Mucosa of descending colon (tissue), 3 donors: Measurements from ENCODE around the gene PDE4D. TPM values are rescaled to one million over a fixed set of nuclear protein-coding genes. Genes with fewer than 3 reads are reported as not detected.
A peak's percentile ranks its signal among the peaks of the same experiment; 100 is the strongest.

Experiments
- ATAC-seq: fragments of 200-7000 bp; cut with Tn5 transposase; one replicate; pipeline ENCODE4 v1.9.1; 2020; ENCODE audit warnings: mild to moderate bottlenecking, moderate library complexity
- DNase-seq, 3 donors: peaks; one replicate each; pipeline ENCODE4 v3.0.0-alpha.2; 2020
- H3K36me3 ChIP-seq: fragments of 200-600 bp; one replicate; pipeline ENCODE4 v1.8.0; 2021; ENCODE audit warnings: low read depth, mild to moderate bottlenecking
- H3K4me1 ChIP-seq: fragments of 200-600 bp; one replicate; pipeline ENCODE4 v1.8.0; 2021; ENCODE audit warnings: low read depth, mild to moderate bottlenecking
- H3K4me3 ChIP-seq: fragments of 200-600 bp; one replicate; pipeline ENCODE4 v1.8.0; 2021; ENCODE audit warnings: mild to moderate bottlenecking
- H3K9me3 ChIP-seq: fragments of 200-600 bp; one replicate; pipeline ENCODE4 v1.8.0; 2021; ENCODE audit warnings: mild to moderate bottlenecking
- CTCF ChIP-seq: fragments of 200-600 bp; IDR thresholded peaks from one replicate; pipeline ENCODE4 v1.8.0; 2022; ENCODE audit warnings: antibody characterized with exemption, mild to moderate bottlenecking
- intact Hi-C, 2 donors: fragments of 100-400 bp; cut with DNase I in 1 of 2; cut with micrococcal nuclease in 1 of 2; formaldehyde crosslinking; loops; one replicate each; pipeline versions ENCODE4 v1.11.0 to v1.11.1; 2022; cut with DNase I, micrococcal nuclease
- total RNA-seq, 3 donors: library from RNA; stranded (reverse); fragmentation: NEBNext Ultra II Directional in 2 of 3; extraction: Animal tissue kit (Norgen Biotek cat#: 25700) in 2 of 3; gene quantifications; one replicate each; pipeline versions ENCODE4 v1.2.1 to v1.2.4, GENCODE V29; 2021 to 2023
- donor health status: DM: no; HTN: no; CAD: no; lungs with moderate emphysema.
- donor health status: DM: no; HTN: no; CAD: no.
- donor health status: DM: no; HTN: yes; CAD: no.

PDE4D gene
- total RNA-seq, 3 donors from 2014 or later = 37.9 to 137 (median 100) TPM

- Histone ChIP-seq H3K4me3 (no peak overlapping the region), H3K9me3 (no peaks in the 10 kb centered on the region), H3K4me1 (peaks cover 17% of the 10 kb centered on the region), H3K36me3 (no peaks in the 10 kb centered on the region)
- no peak for DNase-seq
- TF ChIP-seq CTCF = no peak
- no peak for ATAC-seq
- intact Hi-C loops = no loop called here
These were observed 675.0 kb downstream of the PDE4D start for GRCh38 chr5:59218424-59219045.

GRCh38 chr5:59216841-59217240 is 676.7 kb downstream of the PDE4D start:
- ATAC-seq (peak; percentile 91), DNase-seq (no peak)
- Histone ChIP-seq H3K4me3 (no peak overlapping the region), H3K36me3 (no peaks in the 10 kb centered on the region), H3K4me1 (peaks cover 19% of the 10 kb centered on the region), H3K9me3 (no peaks in the 10 kb centered on the region)
- TF ChIP-seq CTCF = no peak
- intact Hi-C loops = no loop called here

- ATAC-seq (no peak), DNase-seq (no peak)
- intact Hi-C loops = no loop called here
- no peaks in the 10 kb centered on the region for H3K36me3 ChIP-seq
- no peak for TF ChIP-seq CTCF
- no peaks in the 10 kb centered on the region for H3K9me3 ChIP-seq
- H3K4me1 ChIP-seq = peaks cover 16% of the 10 kb centered on the region
- H3K4me3 ChIP-seq = no peak overlapping the region
These were observed 680.9 kb downstream of the PDE4D start for GRCh38 chr5:59212596-59212995.

GRCh38 chr5:59209758-59210359 is 683.7 kb downstream of the PDE4D start:
- DNase-seq (no peak), ATAC-seq (no peak)
- intact Hi-C loops = no loop called here
- H3K9me3 ChIP-seq = no peaks in the 10 kb centered on the region
- H3K4me1 ChIP-seq = peaks cover 7% of the 10 kb centered on the region
- no peak for TF ChIP-seq CTCF
- H3K36me3 ChIP-seq = no peaks in the 10 kb centered on the region
- no peak overlapping the region for H3K4me3 ChIP-seq

GRCh38 chr5:59208474-59208873 is 685.1 kb downstream of the PDE4D start:
- no peak for ATAC-seq
- no peak for TF ChIP-seq CTCF
- peaks cover 6% of the 10 kb centered on the region for H3K4me1 ChIP-seq
- intact Hi-C loops = no loop called here
- no peaks in the 10 kb centered on the region for H3K9me3 ChIP-seq
- DNase-seq = no peak
- H3K4me3 ChIP-seq = no peak overlapping the region
- H3K36me3 ChIP-seq = no peaks in the 10 kb centered on the region
